Bronchial epithelial cell (primary cell): ENCODE data around the gene VSTM2B. TPM values are rescaled to one million over a fixed set of nuclear protein-coding genes. Genes with fewer than 3 reads are reported as not detected.
"Not testable (repeated sequence)": the region's sequence is repeated elsewhere in the genome, so short reads cannot be mapped to it uniquely, and the experiment has no call there.

Experiments used
- DNase-seq: peaks from one replicate; pipeline ENCODE4 v3.0.0-alpha.2; 2010; ENCODE audit warnings: low read depth
- FAIRE-seq: peaks from 2 replicates; lab custom pipeline; 2011; peaks lifted over from hg19 to GRCh38; lab: Jason Lieb, UNC
- H3K27me3 ChIP-seq: 2 replicates; pipeline ENCODE4 v1.5.1; 2011; ENCODE audit warnings: low read length; ENCODE audit not compliant: control insufficient read depth, insufficient read depth
- H3K36me3 ChIP-seq: 2 replicates; pipeline ENCODE4 v1.5.1; 2011; ENCODE audit warnings: low read length; ENCODE audit not compliant: control insufficient read depth, insufficient read depth
- H3K4me3 ChIP-seq: 2 replicates; pipeline ENCODE4 v1.5.1; 2011; ENCODE audit warnings: mild to moderate bottlenecking, low read depth, low read length, control low read depth
- total RNA-seq: library from RNA; depleted of rRNA; stranded (reverse); fragments of >200 nt; gene quantifications from 2 replicates; pipeline ENCODE4 v1.2.1, GENCODE V29; 2014
- TF ChIP-seq, protein P1 (sequence below): IDR thresholded peaks from 2 replicates; pipeline ENCODE4 v1.5.1; 2011; ENCODE audit warnings: mild to moderate bottlenecking, moderate library complexity, low read length, control low read depth, inconsistent platforms; ENCODE audit not compliant: insufficient read depth, severe bottlenecking

Gene VSTM2B
- total RNA-seq, 1 donor from 2014 or later, result not detected

- H3K4me3 ChIP-seq, result no peak overlapping the region
- no peaks in the 10 kb centered on the region for H3K36me3 ChIP-seq
- H3K27me3 ChIP-seq, result no peaks in the 10 kb centered on the region
- TF ChIP-seq, protein P1, sequence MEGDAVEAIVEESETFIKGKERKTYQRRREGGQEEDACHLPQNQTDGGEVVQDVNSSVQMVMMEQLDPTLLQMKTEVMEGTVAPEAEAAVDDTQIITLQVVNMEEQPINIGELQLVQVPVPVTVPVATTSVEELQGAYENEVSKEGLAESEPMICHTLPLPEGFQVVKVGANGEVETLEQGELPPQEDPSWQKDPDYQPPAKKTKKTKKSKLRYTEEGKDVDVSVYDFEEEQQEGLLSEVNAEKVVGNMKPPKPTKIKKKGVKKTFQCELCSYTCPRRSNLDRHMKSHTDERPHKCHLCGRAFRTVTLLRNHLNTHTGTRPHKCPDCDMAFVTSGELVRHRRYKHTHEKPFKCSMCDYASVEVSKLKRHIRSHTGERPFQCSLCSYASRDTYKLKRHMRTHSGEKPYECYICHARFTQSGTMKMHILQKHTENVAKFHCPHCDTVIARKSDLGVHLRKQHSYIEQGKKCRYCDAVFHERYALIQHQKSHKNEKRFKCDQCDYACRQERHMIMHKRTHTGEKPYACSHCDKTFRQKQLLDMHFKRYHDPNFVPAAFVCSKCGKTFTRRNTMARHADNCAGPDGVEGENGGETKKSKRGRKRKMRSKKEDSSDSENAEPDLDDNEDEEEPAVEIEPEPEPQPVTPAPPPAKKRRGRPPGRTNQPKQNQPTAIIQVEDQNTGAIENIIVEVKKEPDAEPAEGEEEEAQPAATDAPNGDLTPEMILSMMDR, result no peak
- DNase-seq (no peak), FAIRE-seq (no peak)
These were observed 23.6 kb downstream of the VSTM2B start for GRCh38 chr19:29549105-29550070.

DNA sequence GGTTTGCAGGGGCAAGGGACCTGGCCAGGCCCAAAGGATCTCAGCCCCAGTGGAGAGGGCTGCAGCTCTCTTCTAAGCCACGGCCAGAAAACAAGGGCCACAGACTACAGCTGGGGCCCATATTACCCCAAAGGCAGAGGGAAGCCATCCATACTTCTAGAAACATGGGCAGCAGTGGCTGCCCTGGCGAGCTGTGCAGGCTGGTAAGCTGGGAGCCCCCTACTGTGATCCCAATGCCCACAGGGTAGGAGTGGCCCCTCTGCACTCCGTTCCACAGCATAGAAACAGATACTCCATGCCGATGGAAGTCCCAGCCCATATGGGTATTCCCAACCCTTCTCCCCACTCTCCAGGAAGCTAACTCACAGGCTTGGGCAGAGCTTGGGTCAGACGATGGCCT, 25.1 kb downstream of the VSTM2B start:
- no peaks in the 10 kb centered on the region for H3K27me3 ChIP-seq
- TF ChIP-seq, protein P1, result no peak
- no peak for FAIRE-seq
- no peaks in the 10 kb centered on the region for H3K36me3 ChIP-seq
- no peak overlapping the region for H3K4me3 ChIP-seq
- no peak for DNase-seq

DNA sequence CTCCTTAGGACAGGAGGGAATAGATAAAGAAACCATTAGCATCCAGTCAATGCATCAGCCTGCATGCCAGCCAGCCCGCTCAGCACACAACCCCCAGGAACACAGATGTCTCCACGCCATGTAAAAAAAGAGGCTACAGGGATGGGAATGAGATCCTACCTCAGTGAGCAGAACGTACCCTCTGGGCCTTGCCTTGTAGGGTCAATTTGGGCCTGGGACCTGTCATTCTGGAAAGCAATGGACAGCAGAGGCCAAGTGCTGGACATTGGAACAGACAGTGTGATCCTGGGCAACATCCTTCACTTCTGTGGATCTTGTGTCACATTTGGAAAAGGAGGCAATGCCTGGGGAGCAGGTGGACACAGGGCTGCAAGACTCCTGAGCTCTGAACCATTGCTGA, 26.0 kb downstream of the VSTM2B start:
- FAIRE-seq (no peak), DNase-seq (no peak)
- H3K27me3 ChIP-seq, result no peaks in the 10 kb centered on the region
- H3K36me3 ChIP-seq, result no peaks in the 10 kb centered on the region
- no peak overlapping the region for H3K4me3 ChIP-seq
- TF ChIP-seq, protein P1, result no peak

DNA sequence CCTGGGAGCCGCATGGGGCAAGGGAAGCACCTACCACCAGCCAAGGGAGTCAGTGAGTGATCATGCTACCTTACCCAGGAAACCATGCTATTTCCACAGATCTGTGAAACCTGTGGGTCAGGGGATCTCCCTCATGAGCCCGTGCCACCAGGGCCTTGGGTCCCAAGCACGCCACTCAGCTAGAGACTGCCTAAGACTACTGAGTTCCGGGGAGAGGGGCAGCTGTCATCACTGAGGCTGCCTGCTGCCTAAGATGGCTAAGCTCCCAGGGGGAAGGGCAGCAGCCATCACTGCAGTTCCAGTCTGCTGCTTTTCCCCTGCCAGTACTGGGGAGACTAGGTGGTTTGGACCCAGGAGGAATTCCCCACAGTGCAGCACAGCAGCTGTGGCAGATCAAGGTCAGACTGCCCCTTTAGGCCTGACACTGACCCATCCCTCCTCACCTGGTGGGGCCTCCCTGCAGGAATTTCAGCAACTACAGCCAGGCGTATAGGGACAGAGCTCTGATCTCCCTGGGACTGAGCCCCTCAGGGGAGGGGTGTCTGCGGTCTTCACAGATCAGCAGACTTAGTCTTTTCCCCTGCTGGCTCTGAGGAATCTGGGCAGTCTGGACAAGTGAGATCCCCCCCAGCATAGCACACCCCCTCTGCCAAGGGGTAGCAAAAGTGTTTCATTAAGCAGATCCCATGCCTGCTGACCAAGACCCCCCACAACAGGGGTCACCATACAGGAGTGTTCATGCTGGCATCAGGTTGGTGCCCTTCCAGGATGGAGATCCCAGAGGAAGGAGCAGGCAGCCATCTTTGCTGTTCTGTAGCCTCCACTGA, 26.9 kb downstream of the VSTM2B start:
- no peak for FAIRE-seq
- H3K36me3 ChIP-seq, result no peaks in the 10 kb centered on the region

GRCh38 chr19:29554149-29554548, 28.4 kb downstream of the VSTM2B start:
- no peak for DNase-seq
- H3K36me3 ChIP-seq, result no peaks in the 10 kb centered on the region
- TF ChIP-seq, protein P1, result no peak
- no peak for FAIRE-seq
- H3K27me3 ChIP-seq, result no peaks in the 10 kb centered on the region
- H3K4me3 ChIP-seq, result no peak overlapping the region

More for the DNA sequence above, 26.9 kb downstream of the VSTM2B start:
- no peaks in the 10 kb centered on the region for H3K27me3 ChIP-seq
- no peak overlapping the region for H3K4me3 ChIP-seq
- DNase-seq, result no peak
- TF ChIP-seq, protein P1, result no peak

DNA sequence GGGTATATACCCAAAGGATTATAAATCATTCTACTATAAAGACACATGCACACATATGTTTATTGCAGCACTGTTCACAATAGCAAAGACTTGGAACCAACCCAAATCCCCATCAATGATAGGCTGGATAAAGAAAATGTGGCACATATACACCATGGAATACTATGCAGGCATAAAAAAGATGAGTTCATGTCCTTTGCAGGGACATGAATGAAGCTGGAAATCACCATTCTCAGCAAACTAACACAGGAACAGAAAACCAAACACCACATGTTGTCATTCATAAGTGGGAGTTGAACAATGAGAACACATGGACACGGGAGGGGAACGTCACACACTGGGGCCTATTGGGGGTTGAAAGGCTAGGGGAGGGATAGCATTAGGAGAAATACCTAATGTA, 33.3 kb downstream of the VSTM2B start:
- not testable (repeated sequence) for H3K36me3 ChIP-seq, FAIRE-seq, H3K4me3 ChIP-seq, DNase-seq, H3K27me3 ChIP-seq
